Hematopoietic multipotent progenitor cell treated with erythropoietin and hydrocortisone succinate and interleukin-3 and kit ligand, for 17 days (in vitro differentiated cells): Measurements from ENCODE around the gene HS3ST3A1.

ENCODE experiments used
- DNase-seq: peaks from one replicate; pipeline ENCODE4 v3.0.0-alpha.2; 2015; ENCODE audit warnings: low spot score

Gene HS3ST3A1

DNA sequence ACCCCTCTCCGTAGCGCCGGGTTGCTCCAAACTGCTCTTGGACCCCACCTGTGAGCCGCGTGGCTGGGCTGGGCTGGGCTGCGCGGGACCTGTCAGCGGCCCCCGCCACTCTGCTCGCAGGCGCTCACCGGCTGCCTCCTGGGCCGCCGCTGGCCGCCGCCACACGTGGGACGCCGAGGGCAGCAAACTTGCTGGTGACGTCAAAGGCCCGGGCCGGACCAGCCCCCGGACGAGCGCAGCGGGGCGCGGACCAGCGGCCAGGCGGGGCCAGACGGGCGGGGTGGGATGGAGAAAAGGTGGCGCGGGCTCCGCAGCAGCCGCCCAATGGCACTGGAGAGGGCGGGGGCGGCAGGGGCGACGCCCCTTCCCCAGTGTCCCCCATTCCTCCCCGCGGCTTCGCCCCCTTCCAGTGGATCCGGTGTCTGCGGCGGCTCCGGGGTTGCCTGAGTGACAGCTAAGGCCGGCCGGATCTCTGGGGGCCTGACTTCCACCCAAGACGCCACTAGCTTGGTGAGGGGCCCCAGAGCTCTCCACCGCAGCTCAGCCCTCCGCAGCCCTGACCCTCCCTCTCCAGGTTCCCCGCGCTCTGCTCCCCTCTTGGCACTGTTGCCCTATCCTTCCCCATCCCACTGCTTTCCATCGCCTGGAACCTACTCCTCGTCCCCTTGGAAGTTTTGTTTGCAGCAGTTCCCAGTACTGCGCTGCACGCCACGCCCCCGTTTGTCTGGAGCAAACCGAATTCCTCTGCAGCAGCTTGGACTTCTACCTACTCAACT lies at the start of gene HS3ST3A1:
Gene HS3ST3A1 (minus strand): TSS at position 154 of the 776 bp plus-strand sequence. CDS start 800 bp downstream, outside the sequence.
- DNase-seq: no peak

DNA sequence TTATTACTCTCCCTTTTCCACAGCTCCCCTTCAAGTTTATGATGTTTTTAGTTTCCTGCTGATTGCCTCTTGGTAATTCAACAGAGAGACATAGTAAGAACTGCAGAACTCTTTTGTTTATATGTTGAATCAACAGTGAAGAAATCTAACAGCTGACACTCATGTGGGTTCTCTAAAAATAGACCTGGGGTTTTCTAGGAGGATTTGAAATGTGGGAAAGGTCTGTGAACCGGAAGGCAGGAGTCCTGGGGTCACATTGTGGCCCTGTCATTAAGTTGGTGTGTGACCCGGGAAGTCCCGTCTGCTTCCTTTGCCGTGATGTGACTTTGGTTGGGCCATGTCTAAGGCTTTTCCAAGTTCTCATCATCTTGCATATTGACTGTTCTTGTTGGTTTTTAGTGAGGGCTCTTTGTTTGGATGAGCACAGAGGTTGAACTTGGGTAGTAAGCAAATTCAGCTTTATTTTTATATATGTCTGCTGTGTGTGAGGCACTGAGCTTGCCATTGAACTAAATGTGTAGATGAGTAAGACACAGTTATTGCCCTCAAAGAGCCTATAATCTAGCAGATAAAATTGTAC lies 48.5 kb upstream of the HS3ST3A1 start:
- no peak for DNase-seq

DNA sequence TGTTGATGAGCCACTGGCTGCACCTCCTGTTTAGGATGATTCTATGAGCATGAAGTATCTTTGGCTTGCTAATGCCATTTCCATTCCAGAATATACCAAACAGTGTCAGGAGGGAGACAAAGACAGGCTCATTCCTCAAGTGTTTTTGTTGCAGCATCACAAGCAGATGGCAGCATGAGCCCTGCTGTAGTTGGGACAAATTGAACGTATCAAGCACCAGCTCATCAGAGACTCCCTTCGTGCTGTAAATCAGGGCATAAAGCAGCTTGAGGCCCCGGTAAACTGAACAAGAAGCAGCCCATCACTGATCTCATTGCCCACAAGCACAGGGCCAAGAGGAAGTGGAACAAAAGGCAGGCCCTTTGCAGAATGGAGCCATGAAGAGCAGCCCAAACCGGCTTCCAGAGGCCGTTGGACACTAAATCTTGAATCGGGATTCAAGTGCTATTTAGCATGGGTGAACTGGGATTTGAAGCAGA lies 45.9 kb upstream of the HS3ST3A1 start:
- DNase-seq: no peak

DNA sequence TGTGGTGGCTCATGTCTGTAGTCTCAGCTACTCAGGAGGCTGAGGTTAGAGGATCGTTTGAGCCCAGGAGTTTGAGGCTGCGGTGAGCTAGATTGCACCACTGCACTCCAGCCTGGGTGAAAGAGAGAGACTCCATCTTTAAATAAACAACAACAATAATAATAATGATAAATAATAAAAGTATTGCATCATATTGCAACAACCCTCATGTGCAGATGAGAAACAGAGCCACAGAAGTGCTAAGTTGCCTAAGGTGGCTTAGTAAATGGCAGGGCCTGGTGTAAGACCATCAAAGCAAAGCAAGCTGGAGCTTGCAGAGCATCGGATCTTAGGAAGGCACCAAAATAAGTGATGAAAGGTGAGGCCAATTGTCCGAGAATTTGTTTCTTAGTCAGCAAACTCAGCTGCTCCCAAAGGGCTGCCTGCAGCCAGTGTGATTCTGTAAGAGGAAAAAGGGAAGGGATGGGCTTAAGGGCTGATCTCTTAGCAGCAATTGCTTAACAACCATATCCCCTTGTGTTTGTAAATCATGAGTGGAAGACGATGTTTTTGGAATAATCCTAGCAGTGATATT lies 45.3 kb upstream of the HS3ST3A1 start:
- DNase-seq: no peak

DNA sequence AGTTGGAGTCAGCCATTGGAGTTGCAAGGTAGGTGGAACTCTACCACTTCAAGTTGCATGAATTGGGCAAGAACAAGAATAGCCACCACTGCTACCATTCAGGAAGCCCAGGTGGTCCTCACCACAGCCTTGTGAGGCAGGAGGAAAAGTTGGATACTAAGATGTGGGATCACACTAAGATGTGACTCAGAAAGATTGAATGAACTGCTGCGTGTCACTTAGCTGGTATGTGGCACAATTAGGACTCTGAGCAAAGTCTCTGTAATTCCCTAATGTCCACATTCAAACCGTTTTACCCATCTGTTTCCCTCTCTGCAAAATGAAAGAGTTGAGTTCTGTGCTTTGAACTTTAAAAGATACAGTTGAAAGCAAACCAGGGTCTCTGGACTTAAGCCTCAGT lies 44.7 kb upstream of the HS3ST3A1 start:
- DNase-seq: no peak

DNA sequence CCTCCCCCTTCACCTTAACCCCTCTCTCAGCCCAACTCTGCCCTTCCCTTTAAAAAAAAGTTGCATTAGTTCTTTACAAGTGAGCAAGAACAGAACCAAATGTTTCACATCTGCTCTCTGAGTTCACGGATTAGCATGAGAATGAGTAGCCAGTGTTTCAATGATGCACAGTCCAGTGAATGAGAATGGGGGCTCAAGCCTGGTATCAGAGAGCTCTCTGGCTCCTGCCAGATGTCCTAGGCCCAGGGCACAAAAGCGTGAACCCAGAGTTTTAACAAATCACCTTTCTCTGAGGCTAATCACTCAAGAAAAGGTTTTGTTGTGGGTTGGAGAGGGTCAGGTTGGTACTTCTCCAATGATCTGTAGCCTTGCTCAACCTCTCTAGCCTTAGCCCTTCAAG lies 41.5 kb upstream of the HS3ST3A1 start:
- no peak for DNase-seq

DNA sequence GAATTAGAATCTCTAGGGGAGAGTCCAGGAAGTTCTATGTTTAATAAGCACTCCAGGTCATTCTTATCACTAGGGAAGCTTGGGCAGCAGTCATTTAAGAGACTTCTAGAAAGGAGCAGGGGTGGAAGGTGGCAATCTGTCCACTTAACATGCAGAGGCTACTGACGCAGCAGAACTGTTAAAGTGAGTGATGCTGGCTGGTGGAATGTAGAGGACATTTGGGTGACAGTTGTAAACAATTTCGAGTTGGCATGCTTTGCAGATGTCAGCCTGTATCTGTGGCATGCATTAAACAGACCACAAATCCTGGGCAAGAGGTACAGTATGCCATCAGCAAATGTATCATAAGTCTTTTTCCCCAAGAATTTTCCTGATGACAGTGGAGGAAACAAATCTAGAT lies 40.5 kb upstream of the HS3ST3A1 start:
- DNase-seq: no peak

DNA sequence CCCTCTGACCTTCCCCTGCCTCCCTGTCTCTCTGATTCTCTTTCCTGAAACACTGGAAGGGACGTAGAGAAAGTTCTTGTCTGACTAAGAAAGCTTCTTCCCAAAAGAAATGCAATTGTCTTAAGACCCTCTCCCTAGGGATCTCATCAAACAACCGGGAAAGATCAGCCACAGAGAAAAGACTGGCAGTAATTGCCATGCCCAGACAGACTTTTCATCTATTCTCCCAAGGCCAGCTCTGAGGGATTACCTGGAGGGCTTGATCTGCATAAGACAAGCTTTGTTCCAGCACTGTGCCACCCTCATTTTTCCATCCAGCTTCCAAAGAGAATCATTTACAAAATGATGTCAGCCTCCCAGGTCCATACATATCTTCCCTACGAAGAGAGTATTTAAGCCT lies 38.8 kb upstream of the HS3ST3A1 start:
- DNase-seq: no peak

DNA sequence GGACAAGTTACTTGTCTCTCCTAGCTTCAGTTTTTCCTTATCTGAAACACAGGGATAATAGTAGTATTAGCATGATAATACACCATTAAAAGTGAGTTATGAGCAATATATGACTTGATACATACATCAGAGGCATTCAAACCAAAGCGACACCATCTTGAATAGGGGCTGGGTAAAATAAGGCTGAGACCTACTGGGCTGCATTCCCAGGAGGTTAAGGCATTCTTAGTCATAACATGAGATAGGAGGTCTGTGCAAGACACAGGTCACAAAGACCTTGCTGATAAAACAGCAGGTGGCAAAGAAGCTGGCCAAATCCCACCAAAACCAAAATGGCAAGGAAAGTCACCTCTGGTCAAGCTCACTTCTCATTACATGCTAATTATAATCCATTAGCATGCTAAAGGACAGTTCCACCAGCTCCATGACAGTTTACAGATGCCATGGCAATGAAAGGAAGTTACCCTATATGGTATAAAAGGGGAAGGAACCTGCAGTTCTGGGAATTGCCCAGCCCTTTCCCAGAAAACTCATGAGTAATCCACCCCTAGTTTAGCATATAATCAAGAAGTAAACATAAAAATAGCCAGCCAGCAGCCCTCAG lies 37.2 kb upstream of the HS3ST3A1 start:
- DNase-seq: no peak

DNA sequence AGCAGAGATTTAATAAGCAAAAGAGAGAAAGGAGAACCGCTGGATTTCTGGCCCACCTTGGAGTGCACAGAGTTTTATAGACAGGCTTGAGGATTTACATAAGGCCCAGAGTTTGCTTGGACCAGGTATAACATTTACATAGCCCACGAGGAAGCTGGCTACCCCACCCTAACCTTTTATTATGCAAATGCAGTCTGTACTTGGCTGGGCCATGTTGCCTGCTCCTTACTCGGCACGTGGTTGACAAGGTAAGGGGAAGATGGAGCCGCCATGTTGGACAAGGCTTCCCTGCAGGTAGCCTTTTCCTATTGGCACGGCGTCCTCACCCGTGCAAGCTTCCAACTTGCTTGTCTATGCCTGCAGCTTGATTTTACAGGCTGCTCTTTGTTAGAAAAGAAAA lies 35.2 kb upstream of the HS3ST3A1 start:
- DNase-seq: no peak

DNA sequence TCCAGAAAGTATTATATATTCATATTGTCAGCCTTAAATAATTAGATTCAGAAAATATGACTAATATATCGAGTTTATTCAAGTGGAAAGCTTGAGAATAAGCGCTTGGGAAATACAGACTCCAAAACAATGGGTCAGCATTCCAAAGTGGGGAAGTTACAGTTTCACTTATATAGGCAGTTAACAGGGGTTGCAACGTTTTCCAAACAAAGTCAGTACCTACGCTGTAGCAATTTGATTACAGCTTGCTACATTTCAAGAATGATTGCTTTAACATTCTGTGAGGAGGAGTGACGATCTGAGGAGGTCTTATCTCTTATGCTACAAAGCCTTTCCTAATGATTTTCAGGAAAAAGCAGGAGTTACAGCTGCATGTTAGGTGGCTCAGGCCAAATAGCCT lies 34.2 kb upstream of the HS3ST3A1 start:
- no peak for DNase-seq

DNA sequence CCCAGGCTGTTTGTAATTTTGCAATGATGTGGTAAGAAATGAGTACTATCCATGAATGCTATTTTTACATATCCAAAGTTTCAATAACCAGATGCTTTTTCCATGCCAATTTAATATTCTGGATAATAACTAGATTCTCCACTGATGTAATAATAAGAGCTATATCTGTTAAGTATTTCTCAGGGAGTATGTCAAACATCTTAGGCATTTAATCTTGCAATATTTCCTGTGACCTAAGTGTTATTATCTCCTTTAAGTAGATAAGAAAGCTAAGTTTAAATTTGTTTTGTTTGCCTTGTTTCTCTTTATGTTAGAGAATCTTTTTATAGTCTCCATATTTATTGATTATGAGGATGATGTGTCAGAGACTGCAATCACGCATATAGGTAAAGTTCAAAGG lies 32.3 kb upstream of the HS3ST3A1 start:
- no peak for DNase-seq

DNA sequence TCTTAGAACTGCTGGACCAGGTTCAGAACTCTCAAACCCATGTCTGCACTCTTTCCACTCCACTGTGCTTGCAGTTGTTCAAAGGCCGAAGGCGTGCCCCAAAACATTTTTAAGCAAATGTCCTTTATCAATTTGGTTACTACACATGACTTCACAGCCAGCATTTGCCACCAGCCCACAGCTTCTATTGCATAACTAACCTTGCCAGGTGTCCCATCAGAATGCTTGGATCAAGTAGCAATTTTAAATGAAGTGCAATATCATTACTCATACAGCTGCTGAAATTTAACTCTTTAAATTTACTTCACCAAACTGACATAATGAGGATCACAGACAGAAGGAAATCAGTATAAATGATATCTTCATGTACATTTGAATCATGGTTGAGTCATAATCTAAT lies 29.8 kb upstream of the HS3ST3A1 start:
- DNase-seq: no peak

DNA sequence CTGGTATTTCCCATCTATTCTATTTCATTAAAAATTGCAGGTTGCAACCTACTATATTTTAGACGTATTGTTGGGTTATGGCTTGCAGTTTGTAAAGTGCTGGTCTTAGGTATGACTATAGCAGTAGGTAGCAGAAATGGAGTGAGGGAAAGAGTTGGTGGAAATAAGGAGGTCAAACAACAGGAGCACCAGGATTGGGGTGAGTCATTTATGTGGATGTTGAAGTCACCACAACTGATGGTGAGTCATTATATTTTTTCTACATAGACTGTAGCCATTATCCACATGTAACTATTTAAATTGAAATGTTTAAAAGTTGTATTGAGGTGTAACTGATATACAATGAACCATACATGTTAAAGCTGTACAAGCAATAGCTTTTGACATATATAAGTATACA lies 25.0 kb upstream of the HS3ST3A1 start:
- DNase-seq: no peak

DNA sequence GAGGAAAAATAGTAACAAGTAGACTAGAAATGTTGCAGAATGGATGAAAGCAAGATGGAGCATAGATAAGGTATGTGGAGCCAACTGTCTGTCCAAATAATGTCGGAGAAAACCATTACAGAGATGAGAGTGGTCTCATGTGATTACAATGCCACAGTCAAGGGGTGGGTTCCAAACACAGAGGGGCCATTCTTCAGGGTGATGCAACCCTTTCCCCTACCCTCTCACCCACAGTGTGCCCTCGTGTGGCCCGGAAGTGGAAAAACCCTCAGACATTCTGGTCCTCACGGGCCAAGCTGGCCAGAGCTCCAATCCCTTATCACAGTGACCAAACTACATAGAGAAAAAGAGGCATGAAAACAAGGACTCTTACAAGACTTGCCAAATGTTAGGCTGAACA lies 17.7 kb upstream of the HS3ST3A1 start:
- no peak for DNase-seq

DNA sequence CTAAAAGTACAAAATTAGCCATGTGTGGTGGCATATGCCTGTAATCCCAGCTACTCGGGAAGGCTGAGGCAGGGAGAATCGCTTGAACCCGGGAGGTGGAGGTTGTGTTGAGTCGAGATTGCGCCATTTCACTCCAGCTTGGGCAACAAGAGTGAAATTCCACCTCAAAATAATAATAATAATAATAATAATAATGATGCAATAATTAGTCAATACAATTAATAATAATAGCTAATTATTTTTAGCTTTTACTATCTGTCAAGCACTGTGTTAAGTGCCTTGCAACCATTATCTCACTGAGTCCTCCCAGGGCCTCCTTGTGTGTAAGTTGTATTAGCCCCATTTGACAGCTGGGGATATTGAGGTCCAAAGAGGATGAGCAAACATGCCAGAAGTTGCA lies 14.3 kb upstream of the HS3ST3A1 start:
- DNase-seq: no peak

DNA sequence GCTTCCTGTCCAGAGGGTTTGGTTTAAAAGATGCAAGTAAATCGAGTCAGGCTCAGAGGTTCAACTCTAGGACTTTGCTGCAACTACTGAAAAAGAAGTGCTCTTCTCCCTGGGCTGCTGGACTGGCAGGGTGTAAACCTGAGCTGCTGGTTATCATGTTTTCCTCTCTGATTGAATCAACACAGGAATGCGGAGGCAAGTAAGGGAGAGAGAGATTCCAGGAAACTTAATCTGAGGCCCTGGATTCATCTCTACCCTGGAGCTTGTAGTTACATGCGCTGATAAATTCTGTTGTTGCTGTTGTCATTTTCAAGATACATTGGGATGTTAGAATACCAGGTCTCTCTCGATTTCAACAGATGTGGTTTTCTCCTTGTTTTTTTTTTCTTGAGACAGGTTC lies 8.2 kb upstream of the HS3ST3A1 start:
- DNase-seq: no peak

DNA sequence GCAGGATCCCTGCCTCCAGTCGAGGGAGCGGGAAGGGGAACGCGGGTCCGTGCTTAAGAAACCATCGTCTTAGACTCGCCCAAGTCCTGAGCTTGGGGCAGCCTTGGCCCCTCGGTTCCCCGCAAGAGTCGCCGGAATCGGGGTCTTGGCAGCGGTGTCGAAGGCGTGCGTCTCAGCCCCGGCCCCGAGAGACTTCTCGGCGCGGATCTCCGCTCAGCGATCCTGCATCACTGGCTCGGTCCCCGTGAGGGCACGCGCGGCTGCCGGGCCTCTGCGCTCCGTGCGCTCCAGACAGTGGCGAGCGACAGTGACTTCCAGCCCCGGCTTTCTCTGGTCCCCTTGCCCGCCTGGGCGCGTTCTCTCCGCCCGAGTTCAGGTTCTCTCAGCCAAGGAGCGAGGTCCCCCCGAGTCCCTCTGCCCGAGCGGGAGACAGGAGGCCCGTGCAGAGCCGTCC lies 380 bp downstream of the HS3ST3A1 start:
- no peak for DNase-seq

DNA sequence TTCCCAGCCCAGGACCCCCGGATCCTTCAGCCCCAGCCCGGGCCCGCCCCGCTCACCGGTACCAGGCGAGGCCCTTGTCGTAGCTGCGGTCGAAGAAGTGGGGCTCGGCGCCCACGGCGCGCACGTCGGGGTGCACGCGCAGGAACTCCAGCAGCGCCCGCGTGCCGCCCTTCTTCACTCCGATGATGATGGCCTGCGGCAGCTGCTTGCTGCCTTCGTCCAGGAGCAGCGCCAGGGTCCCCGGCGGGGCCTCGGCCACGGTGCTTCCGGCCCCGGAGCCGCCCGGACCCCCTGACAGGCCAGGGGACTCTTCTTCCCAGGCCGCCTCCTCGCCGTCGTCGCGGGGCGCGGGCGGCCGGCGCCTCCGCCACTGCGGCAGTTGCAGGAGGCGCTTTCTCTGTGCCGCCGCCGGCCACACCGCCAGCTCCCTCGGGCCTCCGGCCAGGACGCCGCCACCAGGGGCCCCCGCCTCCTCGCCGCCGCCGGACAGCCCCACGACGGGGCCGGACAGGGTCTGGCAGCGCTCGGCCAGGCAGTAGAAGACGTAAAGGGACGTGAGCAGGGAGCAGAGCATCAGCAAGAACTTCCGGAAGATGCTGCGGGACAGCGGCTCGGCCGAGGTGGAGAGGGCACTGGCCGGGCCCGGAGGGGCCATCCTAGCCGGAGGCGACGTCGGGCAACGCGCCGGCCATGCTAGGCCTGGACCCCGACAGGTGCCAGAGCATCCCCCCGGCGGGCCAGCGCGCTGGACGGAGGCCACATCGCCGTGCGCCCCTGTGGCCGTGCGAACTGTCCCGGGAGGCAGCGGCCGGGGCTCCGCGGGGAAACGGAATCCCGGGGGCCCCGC lies 1.0 kb downstream of the HS3ST3A1 start:
- no peak for DNase-seq

DNA sequence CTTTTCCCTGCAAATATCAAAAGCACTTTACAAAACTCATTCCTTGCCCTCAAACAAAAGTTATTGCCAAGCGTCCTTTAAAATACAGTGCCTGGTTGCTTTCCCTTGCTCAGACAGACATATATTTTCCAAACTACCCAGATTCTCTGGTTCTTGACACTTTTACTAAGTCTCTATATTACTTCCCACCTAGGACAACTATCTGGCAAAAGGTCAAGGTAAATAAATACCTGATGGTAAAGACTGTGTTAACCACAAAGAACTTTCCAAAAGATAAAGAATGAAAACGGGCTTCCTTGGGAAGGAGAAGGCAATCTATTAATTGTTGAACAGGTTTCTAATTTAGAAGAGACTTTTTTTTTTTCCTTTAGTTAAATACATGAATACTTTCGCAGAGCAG lies 1.9 kb downstream of the HS3ST3A1 start:
- DNase-seq: no peak

DNA sequence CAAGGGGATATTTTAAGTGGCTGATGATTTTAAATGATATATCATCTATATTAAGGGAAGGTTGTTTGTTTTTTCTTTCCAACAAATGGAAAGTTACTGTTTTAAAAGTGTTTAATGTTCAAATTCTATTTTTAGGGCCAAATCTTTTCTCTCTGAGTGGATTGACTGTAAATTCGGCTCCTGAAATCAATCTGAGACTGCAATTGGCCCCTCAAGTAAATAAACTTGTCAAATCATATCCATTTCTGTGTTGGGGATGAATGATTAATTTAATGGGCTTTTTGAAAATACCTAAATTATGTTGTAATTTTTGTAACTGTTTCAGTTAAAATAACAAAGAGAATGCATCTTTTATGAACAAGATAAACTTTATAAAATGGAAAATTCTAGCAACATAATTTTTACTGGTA lies 2.6 kb downstream of the HS3ST3A1 start:
- DNase-seq: no peak
